ENCODE measurements around the gene SUSD1. TPM values are rescaled to one million over a fixed set of nuclear protein-coding genes. Genes with fewer than 3 reads are reported as not detected.

SUSD1 gene
- total and polyA plus RNA-seq, 2 of the 13 experiments (the other 11 are each of a cell fraction or from before 2014, with no cell fraction given): 25.9 to 32.3 TPM

DNA sequence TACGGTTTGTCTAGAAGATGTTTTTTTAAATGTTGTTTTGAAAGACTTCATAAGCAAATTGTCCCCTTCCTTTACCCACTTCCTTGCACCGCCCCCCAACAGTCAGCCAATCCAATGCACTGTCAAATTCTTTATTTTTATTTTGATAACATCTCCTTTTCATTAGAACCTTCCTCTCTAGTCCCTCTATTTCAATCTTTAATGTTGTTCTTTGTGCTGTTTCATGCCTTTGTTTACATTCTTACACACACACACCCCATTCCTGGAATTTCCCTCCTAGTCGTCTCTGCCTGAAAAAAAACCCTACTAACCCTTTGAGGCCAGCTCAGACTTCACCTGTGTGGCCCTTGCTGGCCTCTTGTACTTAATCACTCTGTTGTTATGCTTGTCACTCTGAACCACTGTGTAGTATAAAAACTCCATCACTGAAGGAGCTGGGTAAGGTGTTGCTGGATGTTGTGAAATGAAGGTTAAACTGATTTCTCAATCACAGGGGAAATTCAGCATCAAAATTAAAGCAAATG is 145.1 kb downstream of the SUSD1 start:
- intact Hi-C loops (cut with micrococcal nuclease; ENCODE audit: unreplicated experiment): no loop called here
- CTCF ChIA-PET (ENCODE audit: low intra/inter-chr PET ratio, low total read pairs): no interaction called here
- DNase-seq (ENCODE audit: low spot score): peak; percentile 43
- TF ChIP-seq ZNF652 (CRISPR knock-in tag; IDR thresholded peaks at IDR 0.05; ENCODE audit: borderline replicate concordance, low read depth) (peak; percentile 70; the same call in 1 of the 2 replicates), SMARCE1 (IDR thresholded peaks at IDR 0.05; ENCODE audit: borderline replicate concordance) (no peak), FOXA1 (IDR thresholded peaks at IDR 0.05) (no peak), FOXA1 (CRISPR knock-in tag; IDR thresholded peaks at IDR 0.05) (0 out of 2 replicates have a peak, but pooled peaks have one; percentile 16), SOX13 (IDR thresholded peaks at IDR 0.05) (no peak), SOX13 (CRISPR knock-in tag; conservative IDR thresholded peaks at IDR 0.05 in 1 of 2, IDR thresholded peaks at IDR 0.05 in 1 of 2) (peak in 1 of 2 experiments; percentile 14; a peak in 1 of 4 replicates), FOXP1 (IDR thresholded peaks at IDR 0.05) (no peak), FOXP1 (CRISPR knock-in tag; IDR thresholded peaks at IDR 0.05) (peak; percentile 20; the same call in 1 of the 2 replicates), FOXA3 (CRISPR knock-in tag; IDR thresholded peaks at IDR 0.05) (peak; percentile 77), EP300 (IDR thresholded peaks at IDR 0.05; ENCODE audit: low read depth in 2 of 2, low read length in 2 of 2) (peak in 1 of 2 experiments; percentile 27; a peak in 1 of 4 replicates), EP300 (CRISPR knock-in tag; IDR thresholded peaks at IDR 0.05; ENCODE audit: borderline replicate concordance) (no peak), SP5 (CRISPR knock-in tag; IDR thresholded peaks at IDR 0.05; ENCODE audit: borderline replicate concordance, low read depth) (no peak), BCL6 (CRISPR knock-in tag; IDR thresholded peaks at IDR 0.05) (peak; percentile 41; the same call in 1 of the 2 replicates), GATAD2A (CRISPR knock-in tag; IDR thresholded peaks at IDR 0.05) (0 out of 2 replicates have a peak, but pooled peaks have one; percentile 28), NCOA2 (CRISPR knock-in tag; IDR thresholded peaks at IDR 0.05) (no peak), ZNF713 (CRISPR knock-in tag; IDR thresholded peaks at IDR 0.05) (no peak)
- TF ChIP-seq, protein P1, sequence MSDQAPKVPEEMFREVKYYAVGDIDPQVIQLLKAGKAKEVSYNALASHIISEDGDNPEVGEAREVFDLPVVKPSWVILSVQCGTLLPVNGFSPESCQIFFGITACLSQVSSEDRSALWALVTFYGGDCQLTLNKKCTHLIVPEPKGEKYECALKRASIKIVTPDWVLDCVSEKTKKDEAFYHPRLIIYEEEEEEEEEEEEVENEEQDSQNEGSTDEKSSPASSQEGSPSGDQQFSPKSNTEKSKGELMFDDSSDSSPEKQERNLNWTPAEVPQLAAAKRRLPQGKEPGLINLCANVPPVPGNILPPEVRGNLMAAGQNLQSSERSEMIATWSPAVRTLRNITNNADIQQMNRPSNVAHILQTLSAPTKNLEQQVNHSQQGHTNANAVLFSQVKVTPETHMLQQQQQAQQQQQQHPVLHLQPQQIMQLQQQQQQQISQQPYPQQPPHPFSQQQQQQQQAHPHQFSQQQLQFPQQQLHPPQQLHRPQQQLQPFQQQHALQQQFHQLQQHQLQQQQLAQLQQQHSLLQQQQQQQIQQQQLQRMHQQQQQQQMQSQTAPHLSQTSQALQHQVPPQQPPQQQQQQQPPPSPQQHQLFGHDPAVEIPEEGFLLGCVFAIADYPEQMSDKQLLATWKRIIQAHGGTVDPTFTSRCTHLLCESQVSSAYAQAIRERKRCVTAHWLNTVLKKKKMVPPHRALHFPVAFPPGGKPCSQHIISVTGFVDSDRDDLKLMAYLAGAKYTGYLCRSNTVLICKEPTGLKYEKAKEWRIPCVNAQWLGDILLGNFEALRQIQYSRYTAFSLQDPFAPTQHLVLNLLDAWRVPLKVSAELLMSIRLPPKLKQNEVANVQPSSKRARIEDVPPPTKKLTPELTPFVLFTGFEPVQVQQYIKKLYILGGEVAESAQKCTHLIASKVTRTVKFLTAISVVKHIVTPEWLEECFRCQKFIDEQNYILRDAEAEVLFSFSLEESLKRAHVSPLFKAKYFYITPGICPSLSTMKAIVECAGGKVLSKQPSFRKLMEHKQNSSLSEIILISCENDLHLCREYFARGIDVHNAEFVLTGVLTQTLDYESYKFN (CRISPR knock-in tag; conservative IDR thresholded peaks at IDR 0.05): peak; percentile 26; the same call in 1 of the 2 replicates
- TF ChIP-seq, protein P2, sequence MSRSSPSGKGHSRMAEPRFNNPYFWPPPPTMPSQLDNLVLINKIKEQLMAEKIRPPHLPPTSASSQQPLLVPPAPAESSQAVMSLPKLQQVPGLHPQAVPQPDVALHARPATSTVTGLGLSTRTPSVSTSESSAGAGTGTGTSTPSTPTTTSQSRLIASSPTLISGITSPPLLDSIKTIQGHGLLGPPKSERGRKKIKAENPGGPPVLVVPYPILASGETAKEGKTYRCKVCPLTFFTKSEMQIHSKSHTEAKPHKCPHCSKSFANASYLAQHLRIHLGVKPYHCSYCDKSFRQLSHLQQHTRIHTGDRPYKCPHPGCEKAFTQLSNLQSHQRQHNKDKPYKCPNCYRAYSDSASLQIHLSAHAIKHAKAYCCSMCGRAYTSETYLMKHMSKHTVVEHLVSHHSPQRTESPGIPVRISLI (CRISPR knock-in tag; IDR thresholded peaks at IDR 0.05; ENCODE audit: borderline replicate concordance): peak; percentile 66; the same call in 1 of the 2 replicates
- TF ChIP-seq, protein P3, sequence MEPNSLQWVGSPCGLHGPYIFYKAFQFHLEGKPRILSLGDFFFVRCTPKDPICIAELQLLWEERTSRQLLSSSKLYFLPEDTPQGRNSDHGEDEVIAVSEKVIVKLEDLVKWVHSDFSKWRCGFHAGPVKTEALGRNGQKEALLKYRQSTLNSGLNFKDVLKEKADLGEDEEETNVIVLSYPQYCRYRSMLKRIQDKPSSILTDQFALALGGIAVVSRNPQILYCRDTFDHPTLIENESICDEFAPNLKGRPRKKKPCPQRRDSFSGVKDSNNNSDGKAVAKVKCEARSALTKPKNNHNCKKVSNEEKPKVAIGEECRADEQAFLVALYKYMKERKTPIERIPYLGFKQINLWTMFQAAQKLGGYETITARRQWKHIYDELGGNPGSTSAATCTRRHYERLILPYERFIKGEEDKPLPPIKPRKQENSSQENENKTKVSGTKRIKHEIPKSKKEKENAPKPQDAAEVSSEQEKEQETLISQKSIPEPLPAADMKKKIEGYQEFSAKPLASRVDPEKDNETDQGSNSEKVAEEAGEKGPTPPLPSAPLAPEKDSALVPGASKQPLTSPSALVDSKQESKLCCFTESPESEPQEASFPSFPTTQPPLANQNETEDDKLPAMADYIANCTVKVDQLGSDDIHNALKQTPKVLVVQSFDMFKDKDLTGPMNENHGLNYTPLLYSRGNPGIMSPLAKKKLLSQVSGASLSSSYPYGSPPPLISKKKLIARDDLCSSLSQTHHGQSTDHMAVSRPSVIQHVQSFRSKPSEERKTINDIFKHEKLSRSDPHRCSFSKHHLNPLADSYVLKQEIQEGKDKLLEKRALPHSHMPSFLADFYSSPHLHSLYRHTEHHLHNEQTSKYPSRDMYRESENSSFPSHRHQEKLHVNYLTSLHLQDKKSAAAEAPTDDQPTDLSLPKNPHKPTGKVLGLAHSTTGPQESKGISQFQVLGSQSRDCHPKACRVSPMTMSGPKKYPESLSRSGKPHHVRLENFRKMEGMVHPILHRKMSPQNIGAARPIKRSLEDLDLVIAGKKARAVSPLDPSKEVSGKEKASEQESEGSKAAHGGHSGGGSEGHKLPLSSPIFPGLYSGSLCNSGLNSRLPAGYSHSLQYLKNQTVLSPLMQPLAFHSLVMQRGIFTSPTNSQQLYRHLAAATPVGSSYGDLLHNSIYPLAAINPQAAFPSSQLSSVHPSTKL (CRISPR knock-in tag; IDR thresholded peaks at IDR 0.05): 0 out of 2 replicates have a peak, but pooled peaks have one; percentile 30

More for the DNA sequence above, 145.1 kb downstream of the SUSD1 start:
- Histone ChIP-seq H3K79me2 (ENCODE audit: insufficient read depth, low read length) (no peaks in the 10 kb centered on the region), H4K20me1 (ENCODE audit: insufficient read depth, low read length) (no peaks in the 10 kb centered on the region; the same call in 1 of the 2 replicates), H3K9me3 (ENCODE audit: low read length) (no peaks in the 10 kb centered on the region), H2AFZ (ENCODE audit: low read length) (no peak overlapping the region), H3K4me1 (ENCODE audit: insufficient read depth, low read length) (peaks cover 24% of the 10 kb centered on the region), H3K27ac (ENCODE audit: extremely low read length, insufficient read depth, low read length) (no peak overlapping the region), H3K36me3 (replicated peaks in 1 of 2; ENCODE audit: control insufficient read depth in 1 of 2, insufficient read depth in 2 of 2, low read length in 2 of 2) (no peaks in the 10 kb centered on the region), H3K9ac (ENCODE audit: insufficient read depth, low read depth, low read length) (no peak overlapping the region), H3K4me2 (ENCODE audit: low read depth, low read length) (0 out of 2 replicates have a peak overlapping the region, but pooled peaks have one; percentile 36), H3K27me3 (ENCODE audit: control insufficient read depth in 1 of 2, insufficient read depth in 2 of 2, low read length in 2 of 2) (no peaks in the 10 kb centered on the region), H3K4me3 (replicated peaks in 1 of 3; ENCODE audit: insufficient read depth in 1 of 3, low read depth in 2 of 3, low read length in 3 of 3) (no peak overlapping the region)
- POLR2A ChIA-PET: no interaction called here
- FAIRE-seq (no peak), ATAC-seq (no peak)
- in situ Hi-C loops (cut with HindIII; ENCODE audit: extremely low pct_ligation_motif_present, low pct_unique_long_range_greater_than_20kb): no loop called here
- BruUV-seq (replicated peaks): no TSS peak
- 64% methylated on average over 3 of the region's 3 CpGs for WGBS (ENCODE audit: low lambda C conversion rate)

All from HepG2 (cell line).